ENCODE measurements around the gene CROT. TPM values are rescaled to one million over a fixed set of nuclear protein-coding genes. Genes with fewer than 3 reads are reported as not detected.
A peak's percentile ranks its signal among the peaks of the same experiment; 100 is the strongest.

CROT gene
- total and polyA plus RNA-seq, 4 experiments from 2014 or later, result 12.1 to 19.0 (median 15.4) TPM

GRCh38 chr7:87328281-87328680, 17.2 kb upstream of the CROT start:
- no peak for DNase-seq
- CTCF ChIA-PET (ENCODE audit: partially characterized antibody), result no interaction called here

GRCh38 chr7:87330316-87330715, 15.1 kb upstream of the CROT start:
- peaks cover 66 to 77% of the 10 kb centered on the region in 2 donors for H3K36me3 Mint-ChIP-seq
- H3K4me1 ChIP-seq (ENCODE audit: insufficient read depth, low read length), result no peaks in the 10 kb centered on the region
- no peak for DNase-seq
- no peaks in the 10 kb centered on the region for H3K27me3 ChIP-seq (ENCODE audit: insufficient read depth, low read length)
- peaks cover 0 to 1% (median 0%) of the 10 kb centered on the region in 4 donors for H3K4me1 Mint-ChIP-seq
- H3K9me3 Mint-ChIP-seq, result peaks cover 6 to 70% (median 41%) of the 10 kb centered on the region in 8 donors
- H3K4me3 ChIP-seq (ENCODE audit: low read length in 2 of 2), result no peak overlapping the region
- H3K9me3 ChIP-seq (ENCODE audit: control insufficient read depth in 1 of 2, low read length in 2 of 2), result peaks cover 0 to 22% of the 10 kb centered on the region in 2 donors
- no peak overlapping the region for H3K27ac ChIP-seq (ENCODE audit: low read depth, low read length)
- H3K36me3 ChIP-seq (ENCODE audit: insufficient read depth, low read length), result no peaks in the 10 kb centered on the region
- peak overlapping the region in 1 of 7 donors; percentile 64 for H3K27ac Mint-ChIP-seq
- intact Hi-C loops (cut with micrococcal nuclease), result no loop called here
- ChIA-PET CTCF (ENCODE audit: partially characterized antibody) (interaction anchor here (0.9 to 1.6 kb wide), 3 partner anchors 10 to 18 kb away, joined by 3 to 6 read pairs (median 3); partner anchors contain the start of gene CROT), POLR2A (ENCODE audit: partially characterized antibody) (interaction anchor here (1.5 kb wide), 1 partner anchor 15 kb away, joined by 4 read pairs; the partner anchor contains the start of gene CROT)
- H3K4me3 Mint-ChIP-seq, result no peak overlapping the region
- H3K27me3 Mint-ChIP-seq, result no peaks in the 10 kb centered on the region

More at GRCh38 chr7:87328281-87328680, 17.2 kb upstream of the CROT start:
- peaks cover 0 to 22% of the 10 kb centered on the region in 2 donors for H3K9me3 ChIP-seq (ENCODE audit: control insufficient read depth in 1 of 2, low read length in 2 of 2)
- intact Hi-C loops (cut with micrococcal nuclease), result no loop called here
- H3K27me3 Mint-ChIP-seq, result no peaks in the 10 kb centered on the region
- H3K4me3 ChIP-seq (ENCODE audit: low read length in 2 of 2), result no peak overlapping the region
- no peak overlapping the region for H3K27ac ChIP-seq (ENCODE audit: low read depth, low read length)
- POLR2A ChIA-PET (ENCODE audit: partially characterized antibody), result interaction anchor here (1.0 kb wide), 1 partner anchor 17 kb away, joined by 3 read pairs; the partner anchor contains the start of gene CROT
- H3K36me3 ChIP-seq (ENCODE audit: insufficient read depth, low read length), result no peaks in the 10 kb centered on the region
- H3K4me1 ChIP-seq (ENCODE audit: insufficient read depth, low read length), result no peaks in the 10 kb centered on the region
- H3K36me3 Mint-ChIP-seq, result peaks cover 62 to 74% of the 10 kb centered on the region in 2 donors
- peaks cover 6 to 71% (median 41%) of the 10 kb centered on the region in 8 donors for H3K9me3 Mint-ChIP-seq
- no peak overlapping the region for H3K4me3 Mint-ChIP-seq
- H3K4me1 Mint-ChIP-seq, result no peaks in the 10 kb centered on the region
- H3K27ac Mint-ChIP-seq, result no peak overlapping the region
- H3K27me3 ChIP-seq (ENCODE audit: insufficient read depth, low read length), result no peaks in the 10 kb centered on the region

DNA sequence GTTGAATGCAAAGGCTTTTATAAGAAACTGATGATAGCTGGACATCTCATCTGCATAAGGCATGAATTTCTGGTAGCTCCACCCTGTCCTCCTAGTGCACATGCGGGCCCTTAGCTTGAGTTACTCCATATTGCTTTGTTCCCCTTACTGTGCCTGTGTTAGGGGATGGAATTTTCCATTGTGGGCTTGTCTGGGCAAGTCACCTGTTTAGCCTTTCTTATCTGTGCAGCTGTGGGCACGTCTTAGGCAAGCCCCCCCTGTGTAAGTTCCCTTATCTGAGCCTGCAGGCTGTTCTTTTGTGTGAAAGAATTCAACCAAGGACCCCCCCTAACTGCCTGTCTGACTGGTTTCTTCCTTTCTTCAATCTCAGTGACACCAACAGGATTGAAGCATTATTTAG, 14.5 kb upstream of the CROT start:
- H3K9me3 Mint-ChIP-seq, result peaks cover 6 to 63% (median 39%) of the 10 kb centered on the region in 8 donors
- no peak overlapping the region for H3K27ac Mint-ChIP-seq
- CTCF ChIA-PET (ENCODE audit: partially characterized antibody), result interaction anchor here (1.5 to 1.6 kb wide), 2 partner anchors 14 to 19 kb away, joined by 3 to 6 read pairs; partner anchors contain the start of gene CROT

DNA sequence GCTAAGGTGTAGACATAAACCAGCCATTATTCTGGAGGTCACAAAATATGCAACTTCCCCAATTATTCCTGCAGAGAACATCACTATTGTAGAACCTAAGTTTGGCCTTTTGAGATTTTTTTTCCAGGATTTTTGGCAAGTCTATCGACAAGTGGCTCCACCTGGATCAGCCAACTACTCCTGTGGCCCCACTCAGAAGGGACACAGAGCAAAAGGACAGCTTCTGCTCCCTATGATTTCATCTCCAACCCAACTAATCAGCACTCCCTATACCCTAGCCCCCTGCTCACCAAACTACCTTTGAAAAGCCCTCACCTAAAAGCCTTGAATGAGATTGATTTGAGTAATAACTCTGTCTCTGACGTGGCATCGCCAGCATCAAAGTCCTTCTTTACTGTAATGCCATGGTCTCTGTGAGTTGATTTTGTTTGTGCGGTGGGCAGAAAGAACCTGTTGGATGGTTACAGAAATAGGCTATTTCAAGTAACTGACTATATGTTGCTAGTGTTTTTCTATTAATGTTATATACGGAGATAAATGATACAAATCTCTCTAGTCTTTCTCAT, 13.7 kb upstream of the CROT start:
- Mint-ChIP-seq H3K4me3 (peak overlapping the region in 1 of 8 donors; percentile 24), H3K4me1 (peaks cover 0 to 1% (median 0%) of the 10 kb centered on the region in 4 donors), H3K9me3 (peaks cover 6 to 55% (median 35%) of the 10 kb centered on the region in 8 donors), H3K27ac (peak overlapping the region in 3 of 7 donors; percentile 1 to 39 (median 12)), H3K36me3 (peaks cover 56 to 74% of the 10 kb centered on the region in 2 donors), H3K27me3 (no peaks in the 10 kb centered on the region)
- Histone ChIP-seq H3K27ac (ENCODE audit: low read depth, low read length) (no peak overlapping the region), H3K4me1 (ENCODE audit: insufficient read depth, low read length) (no peaks in the 10 kb centered on the region), H3K9me3 (ENCODE audit: control insufficient read depth in 1 of 2, low read length in 2 of 2) (peaks cover 0 to 21% of the 10 kb centered on the region in 2 donors), H3K27me3 (ENCODE audit: insufficient read depth, low read length) (no peaks in the 10 kb centered on the region), H3K4me3 (ENCODE audit: low read length in 2 of 2) (no peak overlapping the region), H3K36me3 (ENCODE audit: insufficient read depth, low read length) (no peaks in the 10 kb centered on the region)
- POLR2A ChIA-PET (ENCODE audit: partially characterized antibody), result no interaction called here
- no peak for DNase-seq
- intact Hi-C loops (cut with micrococcal nuclease), result no loop called here
- CTCF ChIA-PET (ENCODE audit: partially characterized antibody), result no interaction called here

More for the DNA sequence above, 14.5 kb upstream of the CROT start:
- no peaks in the 10 kb centered on the region for H3K4me1 ChIP-seq (ENCODE audit: insufficient read depth, low read length)
- no peak overlapping the region for H3K27ac ChIP-seq (ENCODE audit: low read depth, low read length)
- no peak for DNase-seq
- POLR2A ChIA-PET (ENCODE audit: partially characterized antibody), result no interaction called here
- H3K4me3 ChIP-seq (ENCODE audit: low read length in 2 of 2), result no peak overlapping the region
- no peak overlapping the region for H3K4me3 Mint-ChIP-seq
- no peaks in the 10 kb centered on the region for H3K36me3 ChIP-seq (ENCODE audit: insufficient read depth, low read length)
- no peaks in the 10 kb centered on the region for H3K27me3 ChIP-seq (ENCODE audit: insufficient read depth, low read length)
- intact Hi-C loops (cut with micrococcal nuclease), result no loop called here
- peaks cover 0 to 1% (median 0%) of the 10 kb centered on the region in 4 donors for H3K4me1 Mint-ChIP-seq
- H3K27me3 Mint-ChIP-seq, result no peaks in the 10 kb centered on the region
- peaks cover 0 to 22% of the 10 kb centered on the region in 2 donors for H3K9me3 ChIP-seq (ENCODE audit: control insufficient read depth in 1 of 2, low read length in 2 of 2)
- peaks cover 62 to 77% of the 10 kb centered on the region in 2 donors for H3K36me3 Mint-ChIP-seq

DNA sequence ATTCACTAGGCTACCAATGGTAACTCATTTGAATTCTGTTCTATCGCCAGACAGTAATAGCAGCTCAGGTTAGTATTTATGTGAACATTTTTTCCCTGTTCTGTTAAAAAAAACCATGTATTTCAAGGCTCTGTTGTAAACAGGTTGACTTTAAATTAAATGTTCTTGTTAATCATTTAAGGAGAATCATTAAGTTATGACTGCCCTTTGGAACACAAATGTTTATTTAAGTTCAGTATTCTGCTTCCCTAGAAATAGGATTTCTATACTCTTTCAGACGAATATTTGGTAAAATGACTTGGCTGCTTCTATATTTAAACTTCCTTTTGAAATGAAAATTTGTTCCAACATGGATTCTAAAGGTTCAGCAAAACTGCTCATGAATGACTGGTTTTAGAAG, 13.1 kb upstream of the CROT start:
- no peaks in the 10 kb centered on the region for H3K4me1 ChIP-seq (ENCODE audit: insufficient read depth, low read length)
- no peak overlapping the region for H3K4me3 ChIP-seq (ENCODE audit: low read length in 2 of 2)
- Mint-ChIP-seq H3K36me3 (peaks cover 52 to 73% of the 10 kb centered on the region in 2 donors), H3K4me1 (peaks cover 0 to 1% (median 0%) of the 10 kb centered on the region in 4 donors), H3K9me3 (peaks cover 2 to 50% (median 29%) of the 10 kb centered on the region in 8 donors), H3K27me3 (no peaks in the 10 kb centered on the region), H3K4me3 (no peak overlapping the region), H3K27ac (no peak overlapping the region)
- POLR2A ChIA-PET (ENCODE audit: partially characterized antibody), result no interaction called here
- no peaks in the 10 kb centered on the region for H3K27me3 ChIP-seq (ENCODE audit: insufficient read depth, low read length)
- no peaks in the 10 kb centered on the region for H3K36me3 ChIP-seq (ENCODE audit: insufficient read depth, low read length)
- H3K9me3 ChIP-seq (ENCODE audit: control insufficient read depth in 1 of 2, low read length in 2 of 2), result peaks cover 0 to 17% of the 10 kb centered on the region in 2 donors
- DNase-seq, result no peak
- no peak overlapping the region for H3K27ac ChIP-seq (ENCODE audit: low read depth, low read length)
- CTCF ChIA-PET (ENCODE audit: partially characterized antibody), result no interaction called here
- intact Hi-C loops (cut with micrococcal nuclease), result no loop called here

GRCh38 chr7:87336136-87336535, 9.3 kb upstream of the CROT start:
- ChIA-PET POLR2A (ENCODE audit: partially characterized antibody) (interaction anchor here (1.6 to 1.8 kb wide), 2 partner anchors 9 to 10 kb away, joined by 3 to 12 read pairs; partner anchors contain the start of gene CROT), CTCF (ENCODE audit: partially characterized antibody) (interaction anchor here (0.8 to 1.3 kb wide), 2 partner anchors 24 to 80 kb away, joined by 3 read pairs; no protein-coding TSS in a partner anchor)
- Histone ChIP-seq H3K27me3 (ENCODE audit: insufficient read depth, low read length) (no peaks in the 10 kb centered on the region), H3K9me3 (ENCODE audit: control insufficient read depth in 1 of 2, low read length in 2 of 2) (no peaks in the 10 kb centered on the region), H3K4me3 (ENCODE audit: low read length in 2 of 2) (no peak overlapping the region), H3K36me3 (ENCODE audit: insufficient read depth, low read length) (no peaks in the 10 kb centered on the region), H3K27ac (ENCODE audit: low read depth, low read length) (no peak overlapping the region), H3K4me1 (ENCODE audit: insufficient read depth, low read length) (no peaks in the 10 kb centered on the region)
- Mint-ChIP-seq H3K27ac (peak overlapping the region in 1 of 7 donors; percentile 7), H3K4me3 (no peak overlapping the region), H3K36me3 (peaks cover 39 to 53% of the 10 kb centered on the region in 2 donors), H3K9me3 (peaks cover 0 to 11% (median 3%) of the 10 kb centered on the region in 8 donors), H3K27me3 (no peaks in the 10 kb centered on the region), H3K4me1 (peaks cover 2 to 4% (median 3%) of the 10 kb centered on the region in 4 donors)
- no peak for DNase-seq
- intact Hi-C loops (cut with micrococcal nuclease), result no loop called here

GRCh38 chr7:87337331-87337730, 8.1 kb upstream of the CROT start:
- Histone ChIP-seq H3K27me3 (ENCODE audit: insufficient read depth, low read length) (no peaks in the 10 kb centered on the region), H3K4me1 (ENCODE audit: insufficient read depth, low read length) (peaks cover 11% of the 10 kb centered on the region), H3K9me3 (ENCODE audit: control insufficient read depth in 1 of 2, low read length in 2 of 2) (no peaks in the 10 kb centered on the region), H3K27ac (ENCODE audit: low read depth, low read length) (no peak overlapping the region), H3K36me3 (ENCODE audit: insufficient read depth, low read length) (no peaks in the 10 kb centered on the region), H3K4me3 (ENCODE audit: low read length in 2 of 2) (no peak overlapping the region)
- Mint-ChIP-seq H3K36me3 (peaks cover 35 to 48% of the 10 kb centered on the region in 2 donors), H3K27me3 (no peaks in the 10 kb centered on the region), H3K27ac (no peak overlapping the region), H3K4me1 (peaks cover 8 to 9% (median 9%) of the 10 kb centered on the region in 4 donors), H3K4me3 (no peak overlapping the region), H3K9me3 (peaks cover 0 to 4% (median 0%) of the 10 kb centered on the region in 8 donors)
- intact Hi-C loops (cut with micrococcal nuclease), result no loop called here
- ChIA-PET POLR2A (ENCODE audit: partially characterized antibody) (interaction anchor here (1.1 kb wide), 1 partner anchor 18 kb away, joined by 3 read pairs; no protein-coding TSS in a partner anchor), CTCF (ENCODE audit: partially characterized antibody) (interaction anchor here (1.6 kb wide), 1 partner anchor 22 kb away, joined by 5 read pairs; no protein-coding TSS in a partner anchor)
- no peak for DNase-seq

Measured in CD4-positive, alpha-beta memory T cell (primary cell).